Stomach smooth muscle (tissue), 2 donors: Measurements from ENCODE around the gene TXLNA.
"Not testable (repeated sequence)": the region's sequence is repeated elsewhere in the genome, so short reads cannot be mapped to it uniquely, and the experiment has no call there.

Source experiments
- H3K27ac ChIP-seq: one replicate; pipeline ENCODE4 v1.7.0; 2013; ENCODE audit warnings: mild to moderate bottlenecking, low read length, inconsistent platforms
- H3K27me3 ChIP-seq, 2 donors: one replicate each; pipeline ENCODE4 v1.7.0; 2013; ENCODE audit warnings: low read length in 2 of 2; ENCODE audit not compliant: insufficient read depth in 2 of 2, control insufficient read depth in 1 of 2
- H3K36me3 ChIP-seq, 2 donors: one replicate each; pipeline ENCODE4 v1.7.0; 2013; ENCODE audit warnings: low read length in 2 of 2; ENCODE audit not compliant: control insufficient read depth in 2 of 2, insufficient read depth in 2 of 2
- H3K4me1 ChIP-seq: one replicate; pipeline ENCODE4 v1.7.0; 2013; ENCODE audit warnings: low read length; ENCODE audit not compliant: control insufficient read depth, insufficient read depth
- H3K4me3 ChIP-seq, 2 donors: one replicate each; pipeline ENCODE4 v1.7.0; 2013; ENCODE audit warnings: low read length in 2 of 2
- H3K9ac ChIP-seq, 2 donors: one replicate each; pipeline ENCODE4 v1.7.0; 2013; ENCODE audit warnings: low read length in 2 of 2, mild to moderate bottlenecking in 1 of 2
- H3K9me3 ChIP-seq, 2 donors: one replicate each; pipeline ENCODE4 v1.7.0; 2013; ENCODE audit warnings: low read length in 2 of 2; ENCODE audit not compliant: control insufficient read depth in 2 of 2
- donor health status: healthy.
- donor health status: Pancreatic carcinoma.

TXLNA gene

DNA sequence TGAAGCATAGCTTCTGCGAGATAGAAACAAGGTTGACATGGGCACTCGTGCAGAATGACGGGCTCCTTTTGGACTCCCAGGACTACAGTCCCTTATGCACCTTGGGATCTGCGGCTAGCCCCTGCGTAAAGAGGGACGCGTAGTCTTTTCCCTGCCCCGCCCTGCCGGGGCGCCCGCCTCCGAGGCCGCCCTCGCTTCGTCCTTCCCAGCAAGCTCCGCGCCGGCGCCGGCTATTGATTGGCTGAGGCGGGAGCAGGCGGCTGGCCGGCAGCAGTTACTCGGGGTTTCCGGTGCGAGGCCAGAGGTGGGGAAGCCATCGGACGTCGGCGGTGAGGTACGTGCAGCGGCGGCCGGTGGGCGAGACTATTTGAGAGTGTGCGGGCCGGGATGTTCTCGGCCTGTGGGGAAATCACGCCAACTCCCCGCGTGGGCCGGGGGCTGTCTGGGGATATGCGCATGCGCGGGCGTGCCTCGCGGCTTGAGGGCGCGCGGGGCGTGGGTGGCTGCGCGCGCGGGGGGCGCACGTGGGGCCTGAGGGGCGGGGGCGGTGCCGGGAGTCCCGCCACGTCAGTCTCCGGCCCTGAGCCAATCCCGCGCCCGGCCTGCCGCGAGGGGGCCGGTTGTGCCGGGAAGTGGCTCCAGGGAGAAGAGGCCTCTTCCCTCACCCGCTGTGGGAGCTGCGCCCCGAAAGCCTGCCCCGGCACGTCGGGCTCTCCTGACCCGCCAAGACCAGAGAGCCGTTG lies at the start of gene TXLNA:
Gene TXLNA (plus strand): TSS at position 233 of the 743 bp plus-strand sequence. CDS start 671 bp downstream, outside the sequence.
- peak within 1 kb of the TSS; percentile 68 to 89 for H3K9ac ChIP-seq
- no peaks in the 10 kb centered on the region for H3K9me3 ChIP-seq
- peak within 1 kb of the TSS; percentile 78 to 81 for H3K4me3 ChIP-seq
- peaks cover 29% of the 10 kb centered on the region for H3K4me1 ChIP-seq
- peak within 1 kb of the TSS; percentile 90 for H3K27ac ChIP-seq
- peaks cover 13% of the 10 kb centered on the region in 2 donors for H3K36me3 ChIP-seq
- H3K27me3 ChIP-seq, result no peaks in the 10 kb centered on the region

DNA sequence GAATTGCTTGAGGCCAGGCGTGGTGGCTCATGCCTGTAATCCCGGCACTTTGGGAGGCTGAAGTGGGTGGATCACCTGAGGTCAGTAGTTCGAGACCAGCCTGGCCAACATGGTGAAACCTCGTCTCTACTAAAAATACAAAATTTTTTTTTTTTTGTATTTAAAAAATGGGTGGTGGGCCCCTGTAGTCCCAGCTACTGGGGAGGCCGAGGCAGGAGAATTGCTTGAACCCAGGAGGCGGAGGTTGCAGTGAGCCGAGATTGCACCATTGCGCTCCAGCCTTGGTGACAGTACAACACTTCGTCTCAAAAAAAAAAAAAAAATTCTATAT lies 45.6 kb upstream of the TXLNA start:
- not testable (repeated sequence) for H3K27me3 ChIP-seq, H3K9ac ChIP-seq, H3K9me3 ChIP-seq, H3K36me3 ChIP-seq, H3K27ac ChIP-seq, H3K4me3 ChIP-seq, H3K4me1 ChIP-seq

DNA sequence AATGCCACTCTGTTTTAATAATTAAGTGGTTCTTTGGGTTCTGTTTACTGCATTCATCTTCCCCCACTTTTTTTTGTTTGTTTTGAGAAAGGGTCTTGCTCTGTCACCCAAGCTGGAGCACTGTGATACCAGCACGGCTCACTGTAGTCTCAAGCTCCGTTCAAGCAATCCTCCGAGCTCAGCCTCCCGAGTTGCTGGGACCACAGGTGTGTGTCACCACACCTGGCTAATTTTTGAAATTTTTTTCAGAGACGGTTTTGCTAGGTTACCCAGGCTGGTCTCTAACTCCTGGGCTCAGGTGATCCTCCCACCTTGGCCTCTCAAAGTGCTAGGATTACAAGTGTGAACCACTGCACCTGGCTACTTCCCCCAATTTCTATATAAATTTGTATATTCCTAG lies 42.4 kb upstream of the TXLNA start:
- no peak overlapping the region for H3K9ac ChIP-seq
- no peaks in the 10 kb centered on the region for H3K4me1 ChIP-seq
- no peaks in the 10 kb centered on the region for H3K36me3 ChIP-seq
- no peaks in the 10 kb centered on the region for H3K9me3 ChIP-seq
- H3K27ac ChIP-seq, result no peak overlapping the region
- H3K27me3 ChIP-seq, result no peaks in the 10 kb centered on the region
- no peak overlapping the region for H3K4me3 ChIP-seq

DNA sequence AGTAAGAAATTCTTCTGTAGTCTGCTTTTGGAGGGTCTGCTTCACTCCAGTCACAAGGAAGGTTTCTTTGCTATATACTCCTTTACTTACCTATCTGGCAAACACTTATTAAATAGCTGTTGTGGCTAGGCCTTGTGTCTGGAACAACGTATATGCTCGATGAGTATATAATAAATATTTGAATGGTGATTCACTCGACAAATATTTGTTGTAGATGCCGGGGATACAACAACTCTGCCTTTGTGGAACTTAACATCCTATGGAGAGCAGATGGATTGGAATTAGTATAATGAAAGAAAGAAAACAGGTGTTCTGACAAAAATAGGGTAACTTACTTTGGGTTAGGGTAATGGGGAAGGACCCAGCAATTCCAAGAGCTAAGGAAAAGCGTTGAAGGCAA lies 40.5 kb upstream of the TXLNA start:
- Histone ChIP-seq H3K4me1 (peaks cover 6% of the 10 kb centered on the region), H3K36me3 (no peaks in the 10 kb centered on the region), H3K27me3 (no peaks in the 10 kb centered on the region), H3K27ac (no peak overlapping the region), H3K4me3 (no peak overlapping the region), H3K9ac (no peak overlapping the region), H3K9me3 (no peaks in the 10 kb centered on the region)

DNA sequence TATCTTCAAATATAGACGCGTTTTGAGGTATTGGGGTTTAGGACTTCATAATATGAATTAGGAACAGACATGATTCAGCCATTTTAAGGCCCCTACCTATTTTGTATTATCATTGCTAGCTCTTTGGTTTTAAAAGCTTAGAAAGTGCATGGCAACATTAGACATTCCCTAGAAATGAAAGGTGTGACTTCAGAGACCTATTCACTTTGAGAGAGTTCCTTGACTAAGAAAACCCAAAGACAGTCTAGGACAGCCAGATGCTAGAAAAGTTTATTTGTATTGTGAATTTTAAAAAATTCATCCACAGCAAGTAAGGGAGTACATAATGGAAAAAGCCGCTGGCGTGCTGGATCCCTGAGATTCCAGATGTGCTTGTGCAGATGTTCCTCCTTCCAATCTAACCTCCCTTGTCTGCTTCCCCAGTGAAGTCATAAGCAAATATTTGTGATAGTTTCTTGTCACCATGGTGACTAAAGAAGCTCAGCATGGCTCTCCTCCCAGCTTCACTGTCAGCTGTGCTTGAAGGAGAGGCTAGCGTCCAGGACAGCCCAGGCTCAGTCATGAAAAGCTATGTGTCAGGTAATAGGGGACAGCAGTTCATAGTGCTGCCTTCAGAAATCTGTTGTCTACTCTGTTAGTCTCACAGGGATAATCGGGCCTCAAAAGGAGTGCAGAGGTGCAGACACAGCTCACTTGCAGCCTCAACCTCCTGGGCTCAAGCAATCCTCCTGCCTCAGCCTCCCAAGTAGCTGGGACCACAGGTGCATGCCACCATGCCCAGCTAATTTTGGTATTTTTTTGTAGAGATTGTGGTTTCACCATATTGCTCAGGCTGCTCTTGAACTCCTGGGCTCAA lies 36.8 kb upstream of the TXLNA start:
- no peaks in the 10 kb centered on the region for H3K27me3 ChIP-seq
- no peak overlapping the region for H3K9ac ChIP-seq
- H3K4me3 ChIP-seq, result no peak overlapping the region
- H3K4me1 ChIP-seq, result peaks cover 6% of the 10 kb centered on the region
- no peaks in the 10 kb centered on the region for H3K36me3 ChIP-seq
- H3K27ac ChIP-seq, result no peak overlapping the region
- no peaks in the 10 kb centered on the region for H3K9me3 ChIP-seq

DNA sequence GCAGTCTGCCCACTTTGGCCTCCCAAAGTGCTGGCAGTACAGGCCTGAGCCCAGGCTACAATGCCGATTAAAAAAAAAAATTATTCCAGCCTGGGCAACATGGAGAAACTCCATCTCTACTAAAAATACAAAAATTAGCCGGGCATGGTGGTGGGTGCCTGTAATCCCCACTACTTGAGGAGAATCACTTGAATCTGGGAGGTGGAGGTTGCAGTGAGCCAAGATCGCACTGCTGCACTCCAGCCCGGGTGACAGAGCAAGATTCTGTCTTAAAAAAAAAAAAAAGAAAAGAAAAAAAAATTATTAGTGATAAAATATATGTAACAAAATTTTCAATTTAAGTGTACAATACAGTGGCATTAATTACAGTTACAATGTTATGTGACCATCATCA lies 36.2 kb upstream of the TXLNA start:
- H3K4me3 ChIP-seq, H3K27me3 ChIP-seq, H3K27ac ChIP-seq, H3K9ac ChIP-seq, H3K4me1 ChIP-seq, H3K9me3 ChIP-seq, H3K36me3 ChIP-seq: not testable (repeated sequence)

DNA sequence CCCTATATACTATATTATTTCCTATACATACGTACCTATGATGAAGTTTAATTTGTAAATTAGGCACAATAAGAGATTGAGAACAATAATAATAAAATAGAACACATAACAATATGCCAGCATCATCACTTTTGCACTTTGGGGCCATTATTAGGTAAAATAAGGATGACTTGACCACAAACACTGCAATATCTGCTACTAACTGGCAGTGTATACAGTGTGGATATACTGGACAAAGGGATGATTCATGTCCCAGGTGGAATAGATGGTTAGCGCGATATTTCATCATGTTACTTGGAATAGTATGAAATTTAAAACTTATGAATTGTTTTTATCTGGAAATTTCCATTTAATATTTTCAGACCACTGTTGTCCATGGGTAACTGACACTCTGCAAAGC lies 35.4 kb upstream of the TXLNA start:
- H3K27me3 ChIP-seq, result no peaks in the 10 kb centered on the region

DNA sequence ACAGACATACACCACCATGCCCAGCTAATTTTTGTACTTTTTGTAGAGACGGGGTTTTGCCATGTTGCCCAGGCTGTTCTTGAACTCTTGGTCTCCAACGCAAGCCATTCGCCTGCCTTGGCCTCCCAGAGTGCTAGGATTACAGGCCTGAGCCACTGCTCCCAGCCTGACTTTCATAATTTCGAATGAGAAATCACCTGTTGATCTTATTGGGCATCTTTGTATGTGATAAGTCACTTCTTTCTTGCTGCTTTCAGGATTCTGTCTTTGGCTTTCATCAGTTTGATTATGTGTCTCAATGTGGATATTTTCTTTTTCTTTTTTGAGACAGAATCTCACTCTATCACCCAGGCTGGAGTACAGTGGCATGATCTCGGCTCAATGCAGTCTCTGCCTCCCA lies 31.7 kb upstream of the TXLNA start:
- H3K4me1 ChIP-seq, H3K4me3 ChIP-seq, H3K27ac ChIP-seq, H3K36me3 ChIP-seq, H3K9ac ChIP-seq, H3K9me3 ChIP-seq, H3K27me3 ChIP-seq: not testable (repeated sequence)

More for the DNA sequence above, 35.4 kb upstream of the TXLNA start:
- no peak overlapping the region for H3K27ac ChIP-seq
- no peak overlapping the region for H3K9ac ChIP-seq
- H3K4me3 ChIP-seq, result no peak overlapping the region
- H3K9me3 ChIP-seq, result no peaks in the 10 kb centered on the region
- peaks cover 0 to 2% of the 10 kb centered on the region in 2 donors for H3K36me3 ChIP-seq
- peaks cover 6% of the 10 kb centered on the region for H3K4me1 ChIP-seq

DNA sequence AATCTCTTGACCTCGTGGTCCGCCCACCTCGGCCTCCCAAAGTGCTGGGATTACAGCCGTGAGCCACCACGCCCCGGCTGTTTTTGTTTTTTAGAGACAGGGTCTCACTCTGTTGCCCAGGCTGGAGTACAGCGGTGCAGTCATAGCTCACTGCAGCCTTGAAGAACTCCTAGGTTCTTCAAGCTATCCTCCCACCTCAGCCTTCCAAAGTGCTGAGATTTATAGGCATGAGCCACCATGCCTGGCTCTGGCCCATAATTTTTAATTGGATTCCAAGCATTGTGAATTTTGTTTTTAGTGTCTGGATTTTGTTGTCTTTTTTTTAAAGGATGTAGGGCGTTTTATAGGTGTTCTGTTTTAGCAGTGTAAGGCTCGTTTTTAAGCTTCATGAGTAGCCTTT lies 28.6 kb upstream of the TXLNA start:
- Histone ChIP-seq H3K36me3 (peaks cover 2% of the 10 kb centered on the region in 2 donors), H3K27me3 (no peaks in the 10 kb centered on the region), H3K4me1 (peaks cover 4% of the 10 kb centered on the region)

DNA sequence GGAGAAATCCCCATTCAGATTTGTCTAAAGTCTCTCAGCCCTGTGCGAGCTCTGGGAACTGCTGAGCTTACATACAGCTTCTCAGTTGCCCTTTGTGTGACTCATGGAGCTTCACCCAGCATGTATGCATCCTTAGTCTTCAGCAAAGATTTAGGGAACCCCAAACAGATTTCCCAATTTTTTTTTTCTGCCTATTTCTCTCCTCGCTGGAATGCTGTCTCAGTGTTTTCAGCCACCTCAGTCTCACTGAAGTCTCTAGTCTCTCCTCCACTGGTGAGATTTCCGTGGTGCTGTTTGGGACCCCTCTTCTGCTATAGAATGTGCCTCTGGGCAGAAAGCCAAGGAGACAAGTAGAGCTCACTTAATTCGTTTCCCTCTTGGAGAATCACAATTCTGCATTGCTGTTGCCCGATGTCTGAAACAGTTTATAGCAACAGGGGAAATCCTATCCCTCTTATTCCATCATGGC lies 28.1 kb upstream of the TXLNA start:
- Histone ChIP-seq H3K4me3 (no peak overlapping the region), H3K4me1 (peaks cover 4% of the 10 kb centered on the region), H3K27ac (no peak overlapping the region), H3K9ac (no peak overlapping the region), H3K9me3 (no peaks in the 10 kb centered on the region), H3K27me3 (no peaks in the 10 kb centered on the region), H3K36me3 (peaks cover 5 to 7% of the 10 kb centered on the region in 2 donors)

More for the DNA sequence above, 28.6 kb upstream of the TXLNA start:
- Histone ChIP-seq H3K9me3 (no peaks in the 10 kb centered on the region), H3K4me3 (no peak overlapping the region), H3K27ac (no peak overlapping the region), H3K9ac (no peak overlapping the region)

DNA sequence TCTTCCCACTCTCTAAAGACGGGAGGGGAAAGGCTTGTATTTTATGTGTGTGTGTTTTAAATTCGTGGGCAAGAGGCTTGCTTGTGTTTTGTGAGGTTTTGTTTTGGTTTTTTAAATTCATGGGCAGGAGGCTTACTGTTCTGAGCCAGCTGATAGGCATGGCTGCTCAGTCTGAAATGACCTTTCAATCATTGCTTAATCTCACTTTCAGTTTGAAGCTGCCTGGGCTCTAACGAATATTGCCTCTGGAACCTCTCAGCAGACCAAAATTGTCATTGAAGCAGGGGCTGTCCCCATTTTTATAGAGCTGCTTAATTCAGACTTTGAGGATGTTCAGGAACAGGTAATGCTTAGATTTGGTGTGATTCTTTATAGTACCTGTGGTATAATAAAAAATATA lies 20.3 kb upstream of the TXLNA start:
- Histone ChIP-seq H3K27ac (no peak overlapping the region), H3K4me3 (no peak overlapping the region), H3K27me3 (no peaks in the 10 kb centered on the region), H3K9ac (no peak overlapping the region), H3K36me3 (peaks cover 67 to 72% of the 10 kb centered on the region in 2 donors), H3K9me3 (no peaks in the 10 kb centered on the region), H3K4me1 (no peaks in the 10 kb centered on the region)
